IMR-90 (cell line): ENCODE measurements around the gene DUOX1. TPM values are rescaled to one million over a fixed set of nuclear protein-coding genes. Genes with fewer than 3 reads are reported as not detected.

Source experiments
- ATAC-seq: fragments of 200-7000 bp; cut with Tn5 transposase; 2 replicates; pipeline ENCODE4 v1.9.1; 2020; ENCODE audit warnings: low read depth, mild to moderate bottlenecking, moderate library complexity
- Bru-seq: library from RNA; stranded (reverse); fragments of 400-500 nt; gene quantifications from one replicate; lab custom pipeline; 2021; lab: Mats Ljungman, UMichigan
- BruChase-seq, 2 experiments: library from RNA; stranded (reverse); fragments of 400-500 nt; gene quantifications; one replicate each; lab custom pipeline; 2021; lab: Mats Ljungman, UMichigan
- BruUV-seq: library from RNA; stranded (reverse); fragments of 400-500 nt; replicated peaks from 2 replicates; lab custom pipeline; 2021; lab: Mats Ljungman, UMichigan
- CTCF ChIA-PET: fragments of 300-600 bp; formaldehyde crosslinking; extraction: SDS; loops from one replicate; lab custom pipeline; 2021; ENCODE audit warnings: antibody characterized with exemption; lab: Yijun Ruan, JAX
- POLR2A ChIA-PET: fragments of 300-600 bp; sonication (Branson Sonifier 250); formaldehyde crosslinking; loops from one replicate; lab custom pipeline; 2022; ENCODE audit warnings: antibody characterized with exemption; ENCODE audit not compliant: unreplicated experiment; lab: Charles Lee
- DNase-seq: peaks from one replicate; pipeline ENCODE4 v3.0.0; 2013
- H2AFZ ChIP-seq: replicated peaks from 2 replicates; pipeline ENCODE3; 2013; ENCODE audit warnings: low read length, mild to moderate bottlenecking; ENCODE audit not compliant: poor library complexity
- H2AK5ac ChIP-seq: 2 replicates; pipeline ENCODE4 v1.6.1; 2013; ENCODE audit warnings: low read depth, low read length, inconsistent platforms
- H2AK9ac ChIP-seq: replicated peaks from 2 replicates; pipeline ENCODE3; 2013; ENCODE audit warnings: mild to moderate bottlenecking, low read depth, low read length, moderate library complexity; ENCODE audit not compliant: poor library complexity
- H2BK120ac ChIP-seq: 2 replicates; pipeline ENCODE4 v1.6.1; 2013; ENCODE audit warnings: low read depth, low read length, inconsistent platforms
- H2BK15ac ChIP-seq: 3 replicates; pipeline ENCODE4 v1.6.1; 2013; ENCODE audit warnings: low read depth, low read length, inconsistent platforms
- H2BK20ac ChIP-seq: 2 replicates; pipeline ENCODE4 v1.6.1; 2013; ENCODE audit warnings: low read depth, mild to moderate bottlenecking, inconsistent platforms, low read length, moderate library complexity
- H2BK5ac ChIP-seq: 2 replicates; pipeline ENCODE4 v1.6.1; 2013; ENCODE audit warnings: mild to moderate bottlenecking, low read depth, low read length, inconsistent platforms; ENCODE audit not compliant: poor library complexity, severe bottlenecking
- H3K14ac ChIP-seq: replicated peaks from 2 replicates; pipeline ENCODE4 v1.6.1; 2013; ENCODE audit warnings: low read depth, low read length, inconsistent platforms
- H3K18ac ChIP-seq: 2 replicates; pipeline ENCODE4 v1.6.1; 2013; ENCODE audit warnings: low read depth, low read length, control low read depth
- H3K23ac ChIP-seq: 2 replicates; pipeline ENCODE4 v1.6.1; 2013; ENCODE audit warnings: low read depth, low read length, inconsistent platforms
- H3K27ac ChIP-seq: 2 replicates; pipeline ENCODE4 v1.5.1; 2013; ENCODE audit warnings: mild to moderate bottlenecking, control low read depth, low read length; ENCODE audit not compliant: insufficient read depth
- H3K27me3 ChIP-seq: 2 replicates; pipeline ENCODE4 v1.6.1; 2013; ENCODE audit warnings: low read length; ENCODE audit not compliant: control insufficient read depth, insufficient read depth
- H3K36me3 ChIP-seq: 2 replicates; pipeline ENCODE4 v1.6.1; 2013; ENCODE audit warnings: low read length, mixed read lengths; ENCODE audit not compliant: control insufficient read depth, insufficient read depth
- H3K4ac ChIP-seq: 2 replicates; pipeline ENCODE4 v1.6.1; 2013; ENCODE audit warnings: low read depth, low read length, inconsistent platforms
- H3K4me1 ChIP-seq: 2 replicates; pipeline ENCODE4 v1.6.1; 2013; ENCODE audit warnings: low read length, mixed read lengths; ENCODE audit not compliant: control insufficient read depth, insufficient read depth
- H3K4me2 ChIP-seq: 2 replicates; pipeline ENCODE4 v1.6.1; 2013; ENCODE audit warnings: low read depth, mild to moderate bottlenecking, control low read depth, low read length, moderate library complexity
- H3K4me3 ChIP-seq: 2 replicates; pipeline ENCODE4 v1.5.1; 2013; ENCODE audit warnings: low read depth, mild to moderate bottlenecking, control low read depth, low read length, moderate library complexity; ENCODE audit not compliant: insufficient read depth
- H3K56ac ChIP-seq: 2 replicates; pipeline ENCODE4 v1.6.1; 2013; ENCODE audit warnings: low read length, inconsistent platforms; ENCODE audit not compliant: insufficient read depth; ENCODE audit errors: extremely low read depth
- H3K79me1 ChIP-seq, 2 experiments: 2 replicates each; pipeline ENCODE4 v1.6.1; 2013; ENCODE audit warnings: low read length in 2 of 2, inconsistent platforms in 1 of 2, low read depth in 1 of 2
- H3K9ac ChIP-seq: 2 replicates; pipeline ENCODE4 v1.6.1; 2013; ENCODE audit warnings: low read depth, low read length, control low read depth
- H3K9me1 ChIP-seq: 2 replicates; pipeline ENCODE4 v1.6.1; 2013; ENCODE audit warnings: low read length, inconsistent platforms; ENCODE audit not compliant: insufficient read depth
- H3K9me3 ChIP-seq: 2 replicates; pipeline ENCODE4 v1.6.1; 2013; ENCODE audit warnings: low read length; ENCODE audit not compliant: control insufficient read depth, insufficient read depth
- H4K20me1 ChIP-seq: 2 replicates; pipeline ENCODE4 v1.6.1; 2013; ENCODE audit warnings: low read length, inconsistent platforms; ENCODE audit not compliant: insufficient read depth
- H4K5ac ChIP-seq: 2 replicates; pipeline ENCODE4 v1.6.1; 2013; ENCODE audit warnings: mild to moderate bottlenecking, low read depth, low read length, control low read depth
- H4K8ac ChIP-seq, 2 experiments: 2 replicates each; pipeline ENCODE4 v1.6.1; 2013; ENCODE audit warnings: low read depth in 2 of 2, low read length in 2 of 2, control low read depth in 1 of 2, inconsistent platforms in 1 of 2
- H4K91ac ChIP-seq: 2 replicates; pipeline ENCODE4 v1.6.1; 2013; ENCODE audit warnings: low read depth, low read length, inconsistent platforms; ENCODE audit not compliant: insufficient read depth
- BHLHE40 ChIP-seq: fragments of 150-350 bp; IDR thresholded peaks from 2 replicates; pipeline ENCODE4 v1.6.1; 2016; ENCODE audit warnings: mild to moderate bottlenecking, low read depth, low read length
- CEBPB ChIP-seq: IDR thresholded peaks from 2 replicates; pipeline ENCODE4 v1.6.1; 2012; ENCODE audit warnings: low read depth, low read length, improper control_type of control experiment
- CHD1 ChIP-seq: IDR thresholded peaks from 2 replicates; pipeline ENCODE4 v1.6.1; 2012; ENCODE audit warnings: low read depth, low read length, improper control_type of control experiment
- FOS ChIP-seq: fragments of 150-350 bp; IDR thresholded peaks from 2 replicates; pipeline ENCODE4 v1.6.1; 2016; ENCODE audit warnings: low read depth, low read length
- MAFK ChIP-seq: IDR thresholded peaks from 2 replicates; pipeline ENCODE4 v1.6.1; 2012; ENCODE audit warnings: low read depth, low read length, improper control_type of control experiment
- MAZ ChIP-seq: IDR thresholded peaks from 2 replicates; pipeline ENCODE4 v1.6.1; 2012; ENCODE audit warnings: low read depth, mild to moderate bottlenecking, low read length, improper control_type of control experiment, moderate library complexity, borderline replicate concordance
- MXI1 ChIP-seq: IDR thresholded peaks from 2 replicates; pipeline ENCODE4 v1.6.1; 2012; ENCODE audit warnings: low read depth, mild to moderate bottlenecking, low read length, moderate library complexity, borderline replicate concordance
- NFE2L2 ChIP-seq: fragments of 150-350 bp; IDR thresholded peaks from 2 replicates; pipeline ENCODE4 v1.6.1; 2016; ENCODE audit warnings: low read depth, mild to moderate bottlenecking, low read length
- POLR2A ChIP-seq: IDR thresholded peaks from 2 replicates; pipeline ENCODE4 v1.6.1; 2012; ENCODE audit warnings: mild to moderate bottlenecking, low read depth, low read length
- RAD21 ChIP-seq: IDR thresholded peaks from 2 replicates; pipeline ENCODE4 v1.6.1; 2012; ENCODE audit warnings: low read length, improper control_type of control experiment
- RCOR1 ChIP-seq: IDR thresholded peaks from 2 replicates; pipeline ENCODE4 v1.6.1; 2012; ENCODE audit warnings: mild to moderate bottlenecking, low read length, improper control_type of control experiment; ENCODE audit not compliant: insufficient replicate concordance
- RFX5 ChIP-seq: IDR thresholded peaks from 2 replicates; pipeline ENCODE4 v1.8.0; 2012; ENCODE audit warnings: low read depth, mild to moderate bottlenecking, low read length, moderate library complexity
- SMC3 ChIP-seq: fragments of 150-350 bp; IDR thresholded peaks from 2 replicates; pipeline ENCODE4 v1.6.1; 2016; ENCODE audit warnings: low read depth, mild to moderate bottlenecking, antibody characterized with exemption, low read length, moderate library complexity
- WGBS, 2 experiments: methylation state at CpG; one replicate each; pipeline versions ENCODE4 v1.1.5 to v1.1.7; 2013; ENCODE audit warnings: missing lambda C conversion rate in 2 of 2; ENCODE audit not compliant: insufficient read length in 1 of 2; ENCODE audit errors: extremely low coverage in 2 of 2; 5-methylcytosine and 5-hydroxymethylcytosine counted together
- dilution Hi-C: fragments of 300-500 bp; cut with HindIII; formaldehyde crosslinking; loops from one replicate; pipeline ENCODE4 v1.14.3; 2018; ENCODE audit warnings: low sequenced_read_pairs; ENCODE audit not compliant: unreplicated experiment
- in situ Hi-C: fragments of 300-500 bp; cut with MboI; formaldehyde crosslinking; loops from 3 replicates; pipeline ENCODE4 v1.14.3; 2019; ENCODE audit warnings: low sequenced_read_pairs, inconsistent platforms, mixed read lengths
- intact Hi-C: fragments of 100-400 bp; cut with micrococcal nuclease; formaldehyde crosslinking; loops from 2 replicates; pipeline ENCODE4 v1.10.0; 2022
- long read RNA-seq: library from polyadenylated mRNA; unstranded; transcript quantifications from one replicate; pipeline ENCODE4 v2.0.0, GENCODE V29; 2021; ENCODE audit not compliant: unreplicated experiment
- polyA plus RNA-seq, 3 experiments: library from polyadenylated mRNA; depleted of rRNA; stranded (reverse); fragments of >200 nt; gene quantifications; 2 replicates each; pipeline ENCODE4 v1.2.3, GENCODE V29; 2012; ENCODE audit warnings: low replicate concordance in 1 of 3
- total RNA-seq: library from RNA; depleted of rRNA; stranded (reverse); fragments of >200 nt; gene quantifications from 2 replicates; pipeline ENCODE4 v1.2.3, GENCODE V29; 2012; rRNA removed
- TF ChIP-seq, protein P1 (sequence below): fragments of 150-350 bp; IDR thresholded peaks from 2 replicates; pipeline ENCODE4 v1.6.1; 2017; ENCODE audit warnings: mild to moderate bottlenecking, antibody characterized with exemption, low read length, low read depth
- TF ChIP-seq, protein P2 (sequence below): fragments of 150-350 bp; IDR thresholded peaks from 2 replicates; pipeline ENCODE4 v1.6.1; 2016; ENCODE audit warnings: low read depth, mild to moderate bottlenecking, low read length, moderate library complexity, borderline replicate concordance

DUOX1 gene
- total RNA-seq (not detected in 2 replicates), polyA plus RNA-seq (2012; rRNA removed) (not detected in 2 replicates), Bru-seq, nascent RNA (percentile 5 among the genes with signal in this experiment), BruChase-seq, experiment 1, labeled RNA remaining after a 6-hour chase (percentile 5 among the genes with signal in this experiment), BruChase-seq, experiment 2, labeled RNA remaining after a 2-hour chase (percentile 2 among the genes with signal in this experiment)
- polyA plus RNA-seq (2012; cell fraction: cytosol; rRNA removed), result 0.01 TPM in 1 of 2 replicates, not detected in the other
- polyA plus RNA-seq (2012; cell fraction: nucleus; rRNA removed; ENCODE audit: low replicate concordance), result 0.02 TPM in 2 replicates
- long read RNA-seq, partial matches to known transcripts, result 1 of 5 reads
- long read RNA-seq, other reads (novel, unspliced or antisense), result 4 of 5 reads

DNA sequence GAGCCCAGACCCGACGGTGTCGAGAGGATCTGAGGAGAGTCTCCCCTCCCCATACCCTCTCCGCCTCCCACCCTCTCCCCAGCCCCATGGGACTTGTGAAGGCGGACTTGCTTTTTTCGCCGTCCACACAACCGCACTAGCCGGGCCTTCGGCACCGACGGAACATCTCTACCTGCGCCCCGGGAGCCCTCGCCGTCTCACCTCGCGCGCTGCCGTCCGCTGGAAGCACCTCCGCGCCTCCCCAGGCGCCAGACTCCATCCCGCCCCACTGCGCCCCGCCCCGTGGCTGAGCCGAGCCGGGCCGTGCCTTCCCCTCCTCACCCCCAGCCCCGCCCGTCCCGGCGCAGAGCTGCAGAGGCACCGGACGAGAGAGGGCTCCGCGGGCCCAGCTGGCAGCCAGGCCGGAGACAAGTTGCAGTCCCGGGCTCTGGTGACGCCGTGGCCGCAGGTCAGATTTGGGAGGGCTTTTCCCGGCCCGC is at the start of gene DUOX1, which contains the start of gene DUOXA1:
DUOX1 (plus strand) TSS at position 344 of the 479 bp plus-strand sequence. CDS start 1,973 bp downstream, outside the sequence.
DUOXA1 (minus strand) TSS at position 229 of the 479 bp plus-strand sequence. CDS start 6,865 bp downstream, outside the sequence.
- CTCF ChIA-PET, result no interaction called here
- H3K4me2 ChIP-seq, result no peak within 1 kb of the TSS; the same call in 1 of the 2 replicates
- no peak within 1 kb of the TSS for H3K27ac ChIP-seq
- intact Hi-C loops (no loop called here), dilution Hi-C loops (no loop called here), in situ Hi-C loops (no loop called here)
- no peak within 1 kb of the TSS for H3K9ac ChIP-seq
- no TSS peak for BruUV-seq
- H3K27me3 ChIP-seq, result peaks cover 82% of the 10 kb centered on the region
- POLR2A ChIA-PET, result interaction anchor here (0.6 kb wide), 1 partner anchor 272 kb away, joined by 4 read pairs; a partner anchor contains a TSS
- no peak within 1 kb of the TSS for H3K14ac ChIP-seq
- 0% methylated on average over 4 of the region's 46 CpGs; no CpG with 5 or more reads in 1 of the 2 experiments for WGBS, 2 experiments
- H2AK5ac ChIP-seq, result no peak within 1 kb of the TSS
- H3K4me3 ChIP-seq, result no peak within 1 kb of the TSS
- H3K18ac ChIP-seq, result no peak within 1 kb of the TSS
- no peaks in the 10 kb centered on the region for H3K79me1 ChIP-seq
- peak within 1 kb of the TSS; percentile 54 for H2AFZ ChIP-seq
- DNase-seq (no peak), ATAC-seq (peak; percentile 62)
- no peak within 1 kb of the TSS for H4K5ac ChIP-seq
- H3K56ac ChIP-seq, result no peak within 1 kb of the TSS
- no peak within 1 kb of the TSS for H4K91ac ChIP-seq
- H2BK20ac ChIP-seq, result no peak within 1 kb of the TSS
- H4K20me1 ChIP-seq, result no peaks in the 10 kb centered on the region
- H3K9me1 ChIP-seq, result no peaks in the 10 kb centered on the region
- H3K9me3 ChIP-seq, result peaks cover under 1% of the 10 kb centered on the region; the same call in 1 of the 2 replicates
- no peak within 1 kb of the TSS for H2BK5ac ChIP-seq
- H2BK120ac ChIP-seq, result no peak within 1 kb of the TSS
- no peak within 1 kb of the TSS for H4K8ac ChIP-seq
- H3K23ac ChIP-seq, result no peak within 1 kb of the TSS
- H2AK9ac ChIP-seq, result no peak within 1 kb of the TSS
- H3K36me3 ChIP-seq, result no peaks in the 10 kb centered on the region
- H3K4ac ChIP-seq, result no peak within 1 kb of the TSS
- no peaks in the 10 kb centered on the region; the same call in 1 of the 2 replicates for H3K4me1 ChIP-seq
- H2BK15ac ChIP-seq, result no peak within 1 kb of the TSS
- TF ChIP-seq CHD1 (no peak), NFE2L2 (no peak), MAZ (no peak), CEBPB (no peak), BHLHE40 (no peak), RAD21 (no peak), MAFK (no peak), SMC3 (no peak), RCOR1 (no peak), FOS (no peak), MXI1 (no peak), POLR2A (no peak), RFX5 (no peak)
- TF ChIP-seq, protein P1, sequence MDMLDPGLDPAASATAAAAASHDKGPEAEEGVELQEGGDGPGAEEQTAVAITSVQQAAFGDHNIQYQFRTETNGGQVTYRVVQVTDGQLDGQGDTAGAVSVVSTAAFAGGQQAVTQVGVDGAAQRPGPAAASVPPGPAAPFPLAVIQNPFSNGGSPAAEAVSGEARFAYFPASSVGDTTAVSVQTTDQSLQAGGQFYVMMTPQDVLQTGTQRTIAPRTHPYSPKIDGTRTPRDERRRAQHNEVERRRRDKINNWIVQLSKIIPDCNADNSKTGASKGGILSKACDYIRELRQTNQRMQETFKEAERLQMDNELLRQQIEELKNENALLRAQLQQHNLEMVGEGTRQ, result no peak
- TF ChIP-seq, protein P2, sequence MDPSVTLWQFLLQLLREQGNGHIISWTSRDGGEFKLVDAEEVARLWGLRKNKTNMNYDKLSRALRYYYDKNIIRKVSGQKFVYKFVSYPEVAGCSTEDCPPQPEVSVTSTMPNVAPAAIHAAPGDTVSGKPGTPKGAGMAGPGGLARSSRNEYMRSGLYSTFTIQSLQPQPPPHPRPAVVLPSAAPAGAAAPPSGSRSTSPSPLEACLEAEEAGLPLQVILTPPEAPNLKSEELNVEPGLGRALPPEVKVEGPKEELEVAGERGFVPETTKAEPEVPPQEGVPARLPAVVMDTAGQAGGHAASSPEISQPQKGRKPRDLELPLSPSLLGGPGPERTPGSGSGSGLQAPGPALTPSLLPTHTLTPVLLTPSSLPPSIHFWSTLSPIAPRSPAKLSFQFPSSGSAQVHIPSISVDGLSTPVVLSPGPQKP, result no peak
